ENCODE data around the gene FAM222B.

DNA sequence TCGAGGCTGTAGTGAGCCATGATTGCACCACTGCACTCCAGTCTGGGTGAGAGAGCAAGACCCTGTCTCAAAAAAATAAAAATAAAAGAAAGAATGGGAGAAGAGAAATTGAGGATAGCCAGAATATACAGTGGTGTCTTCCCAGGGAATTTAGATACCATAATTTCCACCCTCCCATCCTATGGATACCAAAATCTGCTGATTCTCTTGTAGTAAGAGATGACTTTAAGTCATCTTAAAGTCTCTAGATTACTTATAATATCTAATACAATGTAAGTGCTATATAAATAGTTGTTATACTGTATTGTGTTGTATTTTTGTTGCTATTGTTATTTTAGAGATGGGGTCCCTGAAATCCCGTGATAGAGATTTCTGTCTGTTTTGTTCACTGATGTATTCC lies 10.7 kb upstream of the FAM222B start:
- TF ChIP-seq, protein P1, sequence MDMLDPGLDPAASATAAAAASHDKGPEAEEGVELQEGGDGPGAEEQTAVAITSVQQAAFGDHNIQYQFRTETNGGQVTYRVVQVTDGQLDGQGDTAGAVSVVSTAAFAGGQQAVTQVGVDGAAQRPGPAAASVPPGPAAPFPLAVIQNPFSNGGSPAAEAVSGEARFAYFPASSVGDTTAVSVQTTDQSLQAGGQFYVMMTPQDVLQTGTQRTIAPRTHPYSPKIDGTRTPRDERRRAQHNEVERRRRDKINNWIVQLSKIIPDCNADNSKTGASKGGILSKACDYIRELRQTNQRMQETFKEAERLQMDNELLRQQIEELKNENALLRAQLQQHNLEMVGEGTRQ (IDR thresholded peaks at IDR 0.05; ENCODE audit: low read depth, low read length), result no peak
- TF ChIP-seq RCOR1 (IDR thresholded peaks at IDR 0.05; ENCODE audit: insufficient replicate concordance, low read length) (no peak), RFX5 (IDR thresholded peaks at IDR 0.05; ENCODE audit: low read depth, low read length) (no peak), FOS (IDR thresholded peaks at IDR 0.05; ENCODE audit: low read depth, low read length) (no peak), POLR2A (IDR thresholded peaks at IDR 0.05; ENCODE audit: low read depth, low read length) (no peak), MAFK (IDR thresholded peaks at IDR 0.05; ENCODE audit: low read depth, low read length) (no peak), BHLHE40 (IDR thresholded peaks at IDR 0.05; ENCODE audit: low read depth, low read length) (no peak), MAZ (IDR thresholded peaks at IDR 0.05; ENCODE audit: borderline replicate concordance, low read depth, low read length) (no peak), SMC3 (IDR thresholded peaks at IDR 0.05; ENCODE audit: low read depth, low read length) (no peak), RAD21 (IDR thresholded peaks at IDR 0.05; ENCODE audit: low read length) (no peak)
- TF ChIP-seq, protein P2, sequence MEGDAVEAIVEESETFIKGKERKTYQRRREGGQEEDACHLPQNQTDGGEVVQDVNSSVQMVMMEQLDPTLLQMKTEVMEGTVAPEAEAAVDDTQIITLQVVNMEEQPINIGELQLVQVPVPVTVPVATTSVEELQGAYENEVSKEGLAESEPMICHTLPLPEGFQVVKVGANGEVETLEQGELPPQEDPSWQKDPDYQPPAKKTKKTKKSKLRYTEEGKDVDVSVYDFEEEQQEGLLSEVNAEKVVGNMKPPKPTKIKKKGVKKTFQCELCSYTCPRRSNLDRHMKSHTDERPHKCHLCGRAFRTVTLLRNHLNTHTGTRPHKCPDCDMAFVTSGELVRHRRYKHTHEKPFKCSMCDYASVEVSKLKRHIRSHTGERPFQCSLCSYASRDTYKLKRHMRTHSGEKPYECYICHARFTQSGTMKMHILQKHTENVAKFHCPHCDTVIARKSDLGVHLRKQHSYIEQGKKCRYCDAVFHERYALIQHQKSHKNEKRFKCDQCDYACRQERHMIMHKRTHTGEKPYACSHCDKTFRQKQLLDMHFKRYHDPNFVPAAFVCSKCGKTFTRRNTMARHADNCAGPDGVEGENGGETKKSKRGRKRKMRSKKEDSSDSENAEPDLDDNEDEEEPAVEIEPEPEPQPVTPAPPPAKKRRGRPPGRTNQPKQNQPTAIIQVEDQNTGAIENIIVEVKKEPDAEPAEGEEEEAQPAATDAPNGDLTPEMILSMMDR (conservative IDR thresholded peaks at IDR 0.05; ENCODE audit: low read depth, low read length), result no peak
- TF ChIP-seq, protein P3, sequence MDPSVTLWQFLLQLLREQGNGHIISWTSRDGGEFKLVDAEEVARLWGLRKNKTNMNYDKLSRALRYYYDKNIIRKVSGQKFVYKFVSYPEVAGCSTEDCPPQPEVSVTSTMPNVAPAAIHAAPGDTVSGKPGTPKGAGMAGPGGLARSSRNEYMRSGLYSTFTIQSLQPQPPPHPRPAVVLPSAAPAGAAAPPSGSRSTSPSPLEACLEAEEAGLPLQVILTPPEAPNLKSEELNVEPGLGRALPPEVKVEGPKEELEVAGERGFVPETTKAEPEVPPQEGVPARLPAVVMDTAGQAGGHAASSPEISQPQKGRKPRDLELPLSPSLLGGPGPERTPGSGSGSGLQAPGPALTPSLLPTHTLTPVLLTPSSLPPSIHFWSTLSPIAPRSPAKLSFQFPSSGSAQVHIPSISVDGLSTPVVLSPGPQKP (IDR thresholded peaks at IDR 0.05; ENCODE audit: borderline replicate concordance, low read depth, low read length), result no peak

Measured in IMR-90 (cell line).